CD4-positive, alpha-beta T cell (primary cell): ENCODE measurements around the gene ZNF319. TPM values are rescaled to one million over a fixed set of nuclear protein-coding genes. Genes with fewer than 3 reads are reported as not detected.

Experiments used
- ATAC-seq: fragments of 200-7000 bp; cut with Tn5 transposase; one replicate; pipeline ENCODE4 v1.10.0; 2022; ENCODE audit warnings: mild to moderate bottlenecking; ENCODE audit not compliant: poor library complexity
- CTCF ChIA-PET: fragments of 350-600 bp; sonication (Branson Sonifier 250); formaldehyde crosslinking; loops from one replicate; lab custom pipeline; 2021; ENCODE audit warnings: antibody characterized with exemption, inconsistent platforms; lab: Charles Lee
- POLR2A ChIA-PET: fragments of 350-600 bp; sonication (Branson Sonifier 250); formaldehyde crosslinking; loops from one replicate; lab custom pipeline; 2021; ENCODE audit warnings: antibody characterized with exemption, inconsistent platforms; lab: Charles Lee
- DNase-seq, 14 experiments: peaks; one replicate each; pipeline ENCODE4 v3.0.0-alpha.2; 2013 to 2020; ENCODE audit warnings: mixed read lengths in 2 of 14
- H3K27ac ChIP-seq, 2 donors: one replicate each; pipeline versions ENCODE4 v1.5.1 to v1.7.0; 2013; ENCODE audit warnings: low read length in 2 of 2, low read depth in 1 of 2, mild to moderate bottlenecking in 1 of 2
- H3K27me3 ChIP-seq, 2 experiments: 1 replicate in 1 of 2; 2 replicates in 1 of 2; pipeline versions ENCODE4 v1.6.1 to v1.7.0; 2013; ENCODE audit warnings: low read length in 2 of 2, control low read depth in 1 of 2, mild to moderate bottlenecking in 1 of 2, moderate library complexity in 1 of 2; ENCODE audit not compliant: insufficient read depth in 2 of 2, control insufficient read depth in 1 of 2
- H3K36me3 ChIP-seq: one replicate; pipeline ENCODE4 v1.6.1; 2013; ENCODE audit warnings: low read length, control low read depth; ENCODE audit not compliant: insufficient read depth
- H3K4me1 ChIP-seq: one replicate; pipeline ENCODE4 v1.6.1; 2013; ENCODE audit warnings: low read length, control low read depth; ENCODE audit not compliant: insufficient read depth
- H3K4me3 ChIP-seq: one replicate; pipeline ENCODE4 v1.5.1; 2013; ENCODE audit warnings: mild to moderate bottlenecking, low read length, moderate library complexity
- H3K9me3 ChIP-seq, 2 experiments: 1 replicate in 1 of 2; 2 replicates in 1 of 2; pipeline versions ENCODE4 v1.6.1 to v1.7.0; 2013; ENCODE audit warnings: low read length in 2 of 2, mild to moderate bottlenecking in 2 of 2, control low read depth in 1 of 2, moderate library complexity in 1 of 2; ENCODE audit not compliant: control insufficient read depth in 1 of 2, insufficient read depth in 1 of 2
- H3K27ac Mint-ChIP-seq: one replicate; pipeline ENCODE4 v1.8.0; 2020; ENCODE audit warnings: mixed read lengths
- H3K27me3 Mint-ChIP-seq: one replicate; pipeline ENCODE4 v1.8.0; 2021; ENCODE audit warnings: mixed read lengths
- H3K36me3 Mint-ChIP-seq: one replicate; pipeline ENCODE4 v1.8.0; 2021; ENCODE audit warnings: low read depth, mixed read lengths
- H3K4me1 Mint-ChIP-seq: one replicate; pipeline ENCODE4 v1.8.0; 2021; ENCODE audit warnings: low read depth, mixed read lengths
- H3K4me3 Mint-ChIP-seq: one replicate; pipeline ENCODE4 v1.8.0; 2020; ENCODE audit warnings: mild to moderate bottlenecking, mixed read lengths
- H3K9me3 Mint-ChIP-seq: one replicate; pipeline ENCODE4 v1.8.0; 2020; ENCODE audit warnings: mixed read lengths
- intact Hi-C, 2 experiments: fragments of 100-400 bp; cut with DNase I in 1 of 2; cut with micrococcal nuclease in 1 of 2; formaldehyde crosslinking; loops; one replicate each; pipeline versions ENCODE4 v1.15.1 to v1.9.0; 2023 to 2025; cut with DNase I, micrococcal nuclease
- total RNA-seq, 174 experiments: library from RNA in 2 of 174; stranded (reverse) in 2 of 174; gene quantifications; one replicate each; pipeline ENCODE4 v1.2.3 and lab custom pipeline; 2021 to 2026
- TF ChIP-seq, protein P1 (sequence below): fragments of 200-600 bp; IDR thresholded peaks from one replicate; pipeline ENCODE4 v1.8.0; 2022; ENCODE audit warnings: antibody characterized with exemption, mild to moderate bottlenecking

The ZNF319 gene
- total RNA-seq, 2 experiments from 2014 or later, result 11.4 to 12.9 TPM

DNA sequence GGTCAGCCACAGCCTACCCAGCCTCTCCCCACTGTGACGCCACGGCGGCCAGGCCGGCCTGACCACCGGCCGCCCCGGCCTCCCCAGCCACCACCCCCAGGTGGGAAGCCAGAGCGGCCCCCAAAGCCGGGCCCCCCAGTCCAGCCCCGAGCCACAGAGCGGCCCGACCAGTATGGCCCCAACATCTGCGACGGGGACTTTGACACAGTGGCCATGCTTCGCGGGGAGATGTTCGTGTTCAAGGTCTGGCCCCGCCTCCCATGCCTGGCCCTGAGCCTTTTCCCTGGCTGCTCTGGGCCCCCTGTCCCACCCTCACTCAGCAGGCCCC is 41.1 kb upstream of the ZNF319 start:
- TF ChIP-seq, protein P1, sequence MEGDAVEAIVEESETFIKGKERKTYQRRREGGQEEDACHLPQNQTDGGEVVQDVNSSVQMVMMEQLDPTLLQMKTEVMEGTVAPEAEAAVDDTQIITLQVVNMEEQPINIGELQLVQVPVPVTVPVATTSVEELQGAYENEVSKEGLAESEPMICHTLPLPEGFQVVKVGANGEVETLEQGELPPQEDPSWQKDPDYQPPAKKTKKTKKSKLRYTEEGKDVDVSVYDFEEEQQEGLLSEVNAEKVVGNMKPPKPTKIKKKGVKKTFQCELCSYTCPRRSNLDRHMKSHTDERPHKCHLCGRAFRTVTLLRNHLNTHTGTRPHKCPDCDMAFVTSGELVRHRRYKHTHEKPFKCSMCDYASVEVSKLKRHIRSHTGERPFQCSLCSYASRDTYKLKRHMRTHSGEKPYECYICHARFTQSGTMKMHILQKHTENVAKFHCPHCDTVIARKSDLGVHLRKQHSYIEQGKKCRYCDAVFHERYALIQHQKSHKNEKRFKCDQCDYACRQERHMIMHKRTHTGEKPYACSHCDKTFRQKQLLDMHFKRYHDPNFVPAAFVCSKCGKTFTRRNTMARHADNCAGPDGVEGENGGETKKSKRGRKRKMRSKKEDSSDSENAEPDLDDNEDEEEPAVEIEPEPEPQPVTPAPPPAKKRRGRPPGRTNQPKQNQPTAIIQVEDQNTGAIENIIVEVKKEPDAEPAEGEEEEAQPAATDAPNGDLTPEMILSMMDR, result no peak
- ChIA-PET CTCF (no interaction called here), POLR2A (no interaction called here)
- no peaks in the 10 kb centered on the region for H3K27me3 ChIP-seq
- H3K36me3 ChIP-seq, result no peaks in the 10 kb centered on the region
- intact Hi-C loops, result no loop called here
- no peak overlapping the region for H3K4me3 ChIP-seq
- no peaks in the 10 kb centered on the region for H3K27me3 Mint-ChIP-seq
- no peaks in the 10 kb centered on the region for H3K4me1 Mint-ChIP-seq
- H3K9me3 ChIP-seq, result peaks cover 0 to 5% of the 10 kb centered on the region in 2 experiments
- no peaks in the 10 kb centered on the region for H3K36me3 Mint-ChIP-seq
- ATAC-seq (no peak), DNase-seq (no peak)
- H3K4me3 Mint-ChIP-seq, result no peak overlapping the region
- H3K27ac ChIP-seq, result no peak overlapping the region
- H3K27ac Mint-ChIP-seq, result no peak overlapping the region
- no peaks in the 10 kb centered on the region for H3K9me3 Mint-ChIP-seq
- no peaks in the 10 kb centered on the region for H3K4me1 ChIP-seq

DNA sequence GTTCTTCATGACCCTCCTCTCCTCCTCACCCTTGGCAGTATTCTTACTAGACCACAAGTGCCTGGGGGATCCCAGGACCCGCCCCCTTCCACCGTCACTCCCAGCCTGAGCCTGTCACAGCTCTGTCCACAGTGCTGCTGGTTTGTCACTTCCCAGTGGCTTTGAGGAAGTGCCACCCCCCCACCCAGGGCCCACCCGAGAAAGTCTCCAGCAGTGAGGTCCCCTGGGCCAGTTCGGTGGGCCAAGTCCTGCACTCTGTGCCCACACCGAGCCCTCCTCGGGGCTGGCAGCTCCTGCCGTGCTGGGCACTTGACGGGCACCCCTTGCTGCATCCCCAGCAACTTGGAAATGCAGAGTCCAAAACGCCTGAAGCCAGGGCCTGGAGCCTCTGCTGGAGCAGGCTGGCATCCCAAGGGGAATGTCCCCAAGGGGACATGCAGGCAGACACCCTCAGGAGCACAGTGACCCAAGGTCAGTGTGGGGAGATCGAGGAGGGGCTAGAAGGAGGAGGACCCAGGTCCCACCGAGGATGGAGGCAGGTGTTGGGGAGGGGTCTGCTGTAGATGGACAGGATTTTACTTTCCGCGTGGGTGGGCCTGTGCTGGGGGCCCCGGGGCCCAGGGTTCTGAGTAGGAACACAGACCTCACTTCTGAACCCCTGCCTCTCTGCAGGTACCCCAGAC is 40.6 kb upstream of the ZNF319 start:
- Mint-ChIP-seq H3K36me3 (no peaks in the 10 kb centered on the region), H3K27ac (no peak overlapping the region), H3K4me3 (no peak overlapping the region), H3K9me3 (no peaks in the 10 kb centered on the region), H3K27me3 (no peaks in the 10 kb centered on the region), H3K4me1 (no peaks in the 10 kb centered on the region)
- Histone ChIP-seq H3K4me1 (no peaks in the 10 kb centered on the region), H3K9me3 (peaks cover 0 to 5% of the 10 kb centered on the region in 2 experiments), H3K36me3 (no peaks in the 10 kb centered on the region), H3K27ac (no peak overlapping the region), H3K27me3 (no peaks in the 10 kb centered on the region), H3K4me3 (no peak overlapping the region)
- intact Hi-C loops, result no loop called here
- CTCF ChIA-PET, result no interaction called here
- POLR2A ChIA-PET, result no interaction called here
- DNase-seq (no peak), ATAC-seq (no peak)
- TF ChIP-seq, protein P1, result no peak

DNA sequence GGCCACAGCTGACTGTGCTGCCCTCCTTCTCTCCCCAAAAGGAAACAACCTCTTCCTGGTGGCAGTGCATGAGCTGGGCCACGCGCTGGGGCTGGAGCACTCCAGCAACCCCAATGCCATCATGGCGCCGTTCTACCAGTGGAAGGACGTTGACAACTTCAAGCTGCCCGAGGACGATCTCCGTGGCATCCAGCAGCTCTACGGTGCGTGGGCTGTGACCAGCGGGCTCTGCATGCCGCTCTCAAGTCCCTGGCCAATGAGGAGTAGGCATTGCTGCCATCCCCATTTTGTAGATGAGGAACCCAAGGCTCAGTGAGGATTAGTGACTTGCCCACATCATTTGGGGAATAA is 40.0 kb upstream of the ZNF319 start:
- ChIA-PET POLR2A (no interaction called here), CTCF (no interaction called here)
- intact Hi-C loops, result no loop called here
- no peaks in the 10 kb centered on the region for H3K4me1 ChIP-seq
- H3K9me3 Mint-ChIP-seq, result no peaks in the 10 kb centered on the region
- peaks cover 0 to 5% of the 10 kb centered on the region in 2 experiments for H3K9me3 ChIP-seq
- no peak overlapping the region for H3K27ac ChIP-seq
- no peaks in the 10 kb centered on the region for H3K36me3 ChIP-seq
- DNase-seq (no peak), ATAC-seq (no peak)
- H3K27me3 Mint-ChIP-seq, result no peaks in the 10 kb centered on the region
- H3K27me3 ChIP-seq, result no peaks in the 10 kb centered on the region
- no peaks in the 10 kb centered on the region for H3K4me1 Mint-ChIP-seq
- H3K4me3 ChIP-seq, result no peak overlapping the region
- TF ChIP-seq, protein P1, result no peak
- no peak overlapping the region for H3K4me3 Mint-ChIP-seq
- no peak overlapping the region for H3K27ac Mint-ChIP-seq
- no peaks in the 10 kb centered on the region for H3K36me3 Mint-ChIP-seq
